Activated T-cell treated with anti-CD3 and anti-CD28 coated beads, Interleukin-2, amount 50 U/mL, for 24 hours (primary cell): ENCODE results near the gene OXCT1.
"Not testable (repeated sequence)": the region's sequence is repeated elsewhere in the genome, so short reads cannot be mapped to it uniquely, and the experiment has no call there.

Experiments
- DNase-seq: peaks from one replicate; pipeline ENCODE4 v3.0.0-alpha.2; 2020
- H3K27ac Mint-ChIP-seq: 2 replicates; pipeline ENCODE4 v1.8.0; 2020; ENCODE audit warnings: mild to moderate bottlenecking, mixed read lengths
- H3K27me3 Mint-ChIP-seq: 2 replicates; pipeline ENCODE4 v1.8.0; 2020; ENCODE audit warnings: mixed read lengths
- H3K36me3 Mint-ChIP-seq: 2 replicates; pipeline ENCODE4 v1.8.0; 2020; ENCODE audit warnings: low read depth, mixed read lengths
- H3K4me1 Mint-ChIP-seq: 2 replicates; pipeline ENCODE4 v1.8.0; 2020; ENCODE audit warnings: low read depth, mixed read lengths
- H3K4me3 Mint-ChIP-seq: 2 replicates; pipeline ENCODE4 v1.8.0; 2020; ENCODE audit warnings: mild to moderate bottlenecking, moderate library complexity, mixed read lengths
- H3K9me3 Mint-ChIP-seq: 2 replicates; pipeline ENCODE4 v1.8.0; 2020; ENCODE audit warnings: mixed read lengths

The OXCT1 gene

DNA sequence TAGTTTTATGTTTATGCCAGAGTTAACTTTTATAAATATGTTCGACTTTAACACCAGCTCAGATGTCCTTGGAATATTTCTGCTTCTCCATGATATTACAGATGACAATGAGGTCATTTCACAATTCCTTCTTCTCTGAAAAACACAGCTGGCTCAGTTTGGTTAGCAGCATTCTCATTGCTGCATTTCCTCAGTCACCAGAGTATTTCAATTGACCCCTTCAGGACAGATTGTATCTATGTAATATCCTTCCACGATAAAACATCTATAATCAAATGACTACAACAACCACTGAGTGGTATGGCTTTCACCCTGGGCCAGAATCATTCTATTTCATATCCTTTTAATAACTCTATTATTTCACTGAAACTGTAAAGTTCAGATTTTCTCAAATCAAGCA is 148.7 kb downstream of the OXCT1 start:
- Mint-ChIP-seq H3K4me3 (no peak overlapping the region), H3K27ac (no peak overlapping the region), H3K4me1 (no peaks in the 10 kb centered on the region), H3K36me3 (no peaks in the 10 kb centered on the region), H3K9me3 (no peaks in the 10 kb centered on the region), H3K27me3 (no peaks in the 10 kb centered on the region)
- DNase-seq = no peak

- no peaks in the 10 kb centered on the region for H3K36me3 Mint-ChIP-seq
- H3K4me3 Mint-ChIP-seq = no peak overlapping the region
- no peak overlapping the region for H3K27ac Mint-ChIP-seq
- H3K9me3 Mint-ChIP-seq = peaks cover 16% of the 10 kb centered on the region
- H3K4me1 Mint-ChIP-seq = no peaks in the 10 kb centered on the region
- no peak for DNase-seq
- H3K27me3 Mint-ChIP-seq = peaks cover 3% of the 10 kb centered on the region
These were observed 153.8 kb downstream of the OXCT1 start for GRCh38 chr5:41716382-41716781.

DNA sequence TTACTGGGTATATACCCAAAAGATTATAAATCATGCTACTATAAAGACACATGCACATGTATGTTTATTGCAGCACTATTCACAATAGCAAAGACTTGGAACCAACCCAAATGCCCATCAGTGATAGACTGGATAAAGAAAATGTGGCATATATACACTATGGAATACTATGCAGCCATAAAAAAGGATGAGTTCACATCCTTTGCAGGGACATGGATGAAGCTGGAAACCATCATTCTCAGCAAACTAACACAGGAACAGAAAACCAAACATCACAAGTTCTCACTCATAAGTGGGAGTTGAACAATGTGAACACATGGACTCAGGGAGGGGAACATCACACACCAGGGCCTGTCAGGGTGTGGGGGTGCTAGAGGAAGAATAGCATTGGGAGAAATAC is 155.8 kb downstream of the OXCT1 start:
- H3K27ac Mint-ChIP-seq, DNase-seq, H3K36me3 Mint-ChIP-seq, H3K27me3 Mint-ChIP-seq, H3K4me1 Mint-ChIP-seq, H3K4me3 Mint-ChIP-seq: not testable (repeated sequence)
- H3K9me3 Mint-ChIP-seq = peaks cover 16% of the 10 kb centered on the region

DNA sequence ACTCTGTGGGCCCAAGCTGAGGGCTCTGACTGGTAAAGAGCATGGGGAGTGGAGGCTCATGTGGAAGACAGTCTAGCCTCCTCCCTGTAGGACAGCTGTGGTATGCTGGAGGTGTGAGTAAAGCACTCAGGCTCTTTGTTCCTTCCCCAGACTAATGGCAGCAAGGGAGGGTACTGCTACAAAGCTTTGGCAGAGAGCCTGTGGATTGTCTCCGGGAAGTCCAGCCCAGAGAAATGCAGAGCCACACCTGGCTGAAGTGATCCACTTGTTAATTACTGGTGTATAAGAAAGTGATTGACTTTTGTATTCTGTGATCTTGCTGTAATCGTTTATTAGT is 161.7 kb downstream of the OXCT1 start:
- Mint-ChIP-seq H3K9me3 (peaks cover 32% of the 10 kb centered on the region), H3K27me3 (peaks cover 4% of the 10 kb centered on the region), H3K4me3 (no peak overlapping the region), H3K36me3 (no peaks in the 10 kb centered on the region), H3K27ac (no peak overlapping the region), H3K4me1 (no peaks in the 10 kb centered on the region)
- no peak for DNase-seq

DNA sequence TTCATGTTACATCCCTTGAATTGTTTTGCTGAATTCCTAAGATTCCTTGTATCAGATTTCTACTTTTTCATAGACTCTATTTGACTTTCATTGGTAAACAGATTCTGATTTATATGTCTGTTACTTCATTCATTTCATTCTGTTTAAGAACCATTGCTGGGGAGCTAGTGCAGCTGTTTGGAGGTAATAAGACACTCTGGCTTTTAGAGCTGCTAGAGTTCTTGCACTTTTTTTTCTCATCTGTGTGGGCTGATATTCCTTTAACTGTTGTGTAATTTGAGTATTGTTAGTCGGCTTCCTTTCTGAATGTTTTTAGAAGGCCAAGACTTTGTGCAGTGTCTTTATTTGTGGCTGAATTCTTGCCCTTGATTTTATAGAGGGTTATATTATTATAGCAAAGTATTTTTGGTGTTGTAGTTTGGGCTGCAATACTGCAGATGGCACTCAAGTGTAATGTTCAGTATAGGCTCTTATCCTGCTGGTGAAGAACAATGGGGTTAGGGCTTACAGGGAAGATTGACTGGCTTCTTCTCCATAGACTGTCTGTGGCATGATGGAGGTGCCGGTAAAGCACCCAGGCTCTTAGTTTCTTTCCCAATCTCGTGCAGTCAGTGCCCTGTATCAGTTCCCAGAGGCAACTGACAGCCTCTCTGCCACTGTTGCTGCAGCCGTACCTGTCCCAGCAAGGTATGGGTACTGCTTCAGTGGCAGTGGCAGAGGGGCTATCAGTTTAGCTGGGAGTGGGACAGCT is 162.2 kb downstream of the OXCT1 start:
- Mint-ChIP-seq H3K9me3 (peaks cover 31% of the 10 kb centered on the region), H3K4me3 (no peak overlapping the region), H3K27ac (no peak overlapping the region), H3K27me3 (peaks cover 4% of the 10 kb centered on the region), H3K36me3 (no peaks in the 10 kb centered on the region), H3K4me1 (no peaks in the 10 kb centered on the region)
- no peak for DNase-seq

GRCh38 chr5:41695920-41696582 is 174.2 kb downstream of the OXCT1 start:
- H3K4me3 Mint-ChIP-seq = no peak overlapping the region
- H3K36me3 Mint-ChIP-seq = no peaks in the 10 kb centered on the region
- no peaks in the 10 kb centered on the region for H3K4me1 Mint-ChIP-seq
- DNase-seq = no peak
- no peak overlapping the region for H3K27ac Mint-ChIP-seq
- no peaks in the 10 kb centered on the region for H3K9me3 Mint-ChIP-seq
- H3K27me3 Mint-ChIP-seq = peaks cover 28% of the 10 kb centered on the region

GRCh38 chr5:41686767-41687166 is 183.5 kb downstream of the OXCT1 start:
- Mint-ChIP-seq H3K9me3 (no peaks in the 10 kb centered on the region), H3K27ac (no peak overlapping the region), H3K4me1 (no peaks in the 10 kb centered on the region), H3K4me3 (no peak overlapping the region), H3K36me3 (no peaks in the 10 kb centered on the region), H3K27me3 (peaks cover 11% of the 10 kb centered on the region)
- DNase-seq = no peak

DNA sequence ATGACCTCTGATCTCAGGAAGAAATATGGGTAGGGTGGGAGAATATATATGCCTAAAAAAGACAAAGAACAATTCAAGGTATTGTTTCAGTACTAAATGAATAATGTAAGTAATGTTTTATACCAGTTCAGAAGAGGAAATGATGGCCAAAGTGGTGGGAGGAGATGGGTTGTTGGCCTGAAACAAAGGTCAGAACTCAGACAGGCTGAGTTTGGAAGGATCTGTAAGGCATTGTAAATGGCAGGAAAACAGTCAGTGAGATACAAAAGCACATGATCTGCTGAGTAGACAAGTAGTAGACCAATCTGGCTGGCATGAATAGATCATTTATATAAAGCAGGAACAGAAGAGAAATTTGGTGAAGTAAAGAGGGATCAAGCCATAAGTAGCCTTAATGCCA is 184.0 kb downstream of the OXCT1 start:
- no peak overlapping the region for H3K27ac Mint-ChIP-seq
- no peak overlapping the region for H3K4me3 Mint-ChIP-seq
- no peak for DNase-seq
- peaks cover 6% of the 10 kb centered on the region for H3K27me3 Mint-ChIP-seq
- H3K9me3 Mint-ChIP-seq = no peaks in the 10 kb centered on the region
- no peaks in the 10 kb centered on the region for H3K36me3 Mint-ChIP-seq
- no peaks in the 10 kb centered on the region for H3K4me1 Mint-ChIP-seq

GRCh38 chr5:41683181-41683580 is 187.0 kb downstream of the OXCT1 start:
- Mint-ChIP-seq H3K4me3 (no peak overlapping the region), H3K36me3 (no peaks in the 10 kb centered on the region), H3K27me3 (peaks cover 4% of the 10 kb centered on the region), H3K4me1 (no peaks in the 10 kb centered on the region), H3K9me3 (no peaks in the 10 kb centered on the region), H3K27ac (no peak overlapping the region)
- DNase-seq = no peak

DNA sequence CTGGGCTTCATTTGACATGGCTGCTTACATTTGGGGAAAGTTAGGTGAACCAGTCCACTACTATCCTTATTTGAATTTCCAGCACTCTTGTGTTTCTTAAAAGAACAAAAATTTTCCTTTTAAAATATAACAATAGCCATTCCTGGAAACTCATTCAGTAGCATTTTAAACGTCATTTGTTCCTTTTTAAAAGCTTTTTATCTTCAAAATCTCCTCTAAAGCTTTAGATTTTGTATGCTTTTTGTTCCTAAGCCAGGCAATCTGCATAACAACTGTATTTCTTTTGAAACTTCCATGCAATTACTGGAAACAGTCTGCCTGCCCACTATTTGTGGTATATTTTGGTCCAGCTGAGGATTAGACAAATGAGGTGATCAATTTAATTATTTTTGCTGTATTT is 187.6 kb downstream of the OXCT1 start:
- Mint-ChIP-seq H3K4me3 (no peak overlapping the region), H3K9me3 (no peaks in the 10 kb centered on the region), H3K4me1 (no peaks in the 10 kb centered on the region), H3K27me3 (peaks cover 4% of the 10 kb centered on the region), H3K36me3 (no peaks in the 10 kb centered on the region), H3K27ac (no peak overlapping the region)
- DNase-seq = no peak

DNA sequence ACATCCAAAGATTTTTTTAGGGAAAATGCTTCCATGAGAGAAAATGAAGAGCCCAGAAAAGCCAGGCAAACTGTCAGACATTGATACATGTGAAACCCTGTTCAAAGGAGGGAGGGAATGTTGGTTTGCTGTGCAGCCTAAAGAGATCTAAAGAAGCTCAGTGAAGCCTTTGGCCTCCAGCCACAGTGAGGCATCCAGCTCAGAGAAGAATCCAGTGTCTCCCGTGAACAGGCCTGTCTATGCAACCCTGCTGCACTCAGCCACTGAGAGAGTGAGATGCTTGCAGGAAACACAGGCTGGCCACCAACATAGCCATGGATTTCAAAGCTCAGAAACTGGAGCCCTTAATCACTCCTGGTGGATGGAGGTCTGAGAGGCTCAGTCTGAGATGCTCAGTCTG is 188.4 kb downstream of the OXCT1 start:
- Mint-ChIP-seq H3K9me3 (no peaks in the 10 kb centered on the region), H3K4me3 (no peak overlapping the region), H3K4me1 (no peaks in the 10 kb centered on the region), H3K27me3 (peaks cover 4% of the 10 kb centered on the region), H3K27ac (no peak overlapping the region), H3K36me3 (no peaks in the 10 kb centered on the region)
- no peak for DNase-seq
